H1 (cell line): ENCODE data around the gene CPED1. TPM values are rescaled to one million over a fixed set of nuclear protein-coding genes. Genes with fewer than 3 reads are reported as not detected.

Experiments used
- CTCF ChIA-PET: fragments of 300-600 bp; sonication (Branson Sonifier 250); formaldehyde crosslinking; loops from one replicate; lab custom pipeline; 2021; ENCODE audit not compliant: partially characterized antibody; lab: Charles Lee
- POLR2A ChIA-PET: fragments of 300-600 bp; sonication (Branson Sonifier 250); formaldehyde crosslinking; loops from one replicate; lab custom pipeline; 2021; ENCODE audit warnings: inconsistent platforms; ENCODE audit not compliant: partially characterized antibody; lab: Charles Lee
- DNase-seq, 2 experiments: peaks; one replicate each; pipeline versions ENCODE4 v3.0.0 to v3.0.0-alpha.2; 2010 to 2022; ENCODE audit warnings: low spot score in 2 of 2, low read depth in 1 of 2, mixed read lengths in 1 of 2
- FAIRE-seq: peaks from 2 replicates; lab custom pipeline; 2011; peaks lifted over from hg19 to GRCh38; lab: Jason Lieb, UNC
- H2AFZ ChIP-seq: 2 replicates; pipeline ENCODE4 v1.8.1; 2012; ENCODE audit warnings: low read length, inconsistent platforms
- H2AK5ac ChIP-seq: 2 replicates; pipeline ENCODE4 v1.6.1; 2013; ENCODE audit warnings: low read depth, low read length
- H2BK120ac ChIP-seq: replicated peaks from 2 replicates; pipeline ENCODE3; 2013; ENCODE audit warnings: low read depth, low read length, inconsistent platforms
- H2BK12ac ChIP-seq: 2 replicates; pipeline ENCODE4 v1.6.1; 2013; ENCODE audit warnings: low read depth, low read length
- H2BK15ac ChIP-seq: 2 replicates; pipeline ENCODE4 v1.6.1; 2013; ENCODE audit warnings: low read length
- H2BK20ac ChIP-seq: 2 replicates; pipeline ENCODE4 v1.6.1; 2013; ENCODE audit warnings: low read length
- H2BK5ac ChIP-seq: 2 replicates; pipeline ENCODE4 v1.6.1; 2013; ENCODE audit warnings: low read depth, low read length
- H3K14ac ChIP-seq: 2 replicates; pipeline ENCODE4 v1.6.1; 2013; ENCODE audit warnings: inconsistent platforms; ENCODE audit not compliant: insufficient read length
- H3K18ac ChIP-seq: 2 replicates; pipeline ENCODE4 v1.6.1; 2013; ENCODE audit warnings: low read length; ENCODE audit errors: extremely low read depth
- H3K23ac ChIP-seq: 2 replicates; pipeline ENCODE4 v1.6.1; 2013; ENCODE audit warnings: inconsistent platforms; ENCODE audit not compliant: insufficient read length
- H3K23me2 ChIP-seq: 2 replicates; pipeline ENCODE4 v1.6.1; 2013; ENCODE audit warnings: low read depth, low read length
- H3K27ac ChIP-seq: 2 replicates; pipeline ENCODE4 v1.6.1; 2011; ENCODE audit warnings: low read depth, low read length, inconsistent platforms
- H3K27me3 ChIP-seq, 4 experiments: replicated peaks in 1 of 4; 1 replicate in 1 of 4; 2 replicates in 3 of 4; pipeline versions ENCODE4 v1.6.1 to v1.8.1; 2011 to 2013; ENCODE audit warnings: low read length in 3 of 4, mild to moderate bottlenecking in 3 of 4, inconsistent platforms in 2 of 4, mixed read lengths in 2 of 4, moderate library complexity in 1 of 4; ENCODE audit not compliant: control insufficient read depth in 3 of 4, insufficient read depth in 3 of 4; ENCODE audit errors: extremely low read depth in 1 of 4
- H3K36me3 ChIP-seq, 4 experiments: 2 replicates each; pipeline versions ENCODE4 v1.6.1 to v1.8.1; 2011 to 2013; ENCODE audit warnings: mild to moderate bottlenecking in 4 of 4, low read length in 3 of 4, moderate library complexity in 2 of 4, control low read depth in 1 of 4, inconsistent platforms in 1 of 4; ENCODE audit not compliant: insufficient read depth in 4 of 4, control insufficient read depth in 2 of 4
- H3K4ac ChIP-seq: replicated peaks from 2 replicates; pipeline ENCODE3; 2013; ENCODE audit warnings: low read length, low read depth, mixed read lengths, inconsistent platforms; ENCODE audit not compliant: insufficient read length
- H3K4me1 ChIP-seq, 4 experiments: replicated peaks in 1 of 4; 1 replicate in 1 of 4; 2 replicates in 3 of 4; pipeline versions ENCODE4 v1.6.1 to v1.8.1; 2011 to 2013; ENCODE audit warnings: low read length in 3 of 4, inconsistent platforms in 2 of 4, mixed read lengths in 1 of 4; ENCODE audit not compliant: insufficient read depth in 4 of 4, control insufficient read depth in 3 of 4
- H3K4me2 ChIP-seq, 2 experiments: 2 replicates each; pipeline versions ENCODE4 v1.6.1 to v1.8.1; 2011 to 2013; ENCODE audit warnings: low read depth in 2 of 2, low read length in 2 of 2, control low read depth in 1 of 2, inconsistent platforms in 1 of 2, mild to moderate bottlenecking in 1 of 2; ENCODE audit not compliant: insufficient read depth in 1 of 2
- H3K4me3 ChIP-seq, 4 experiments: fragments of 200-600, 300-600 bp in 1 of 4; sonication (generic), shearing (Covaris generic), sonication (Bioruptor Twin) in 1 of 4; 2 replicates each; pipeline versions ENCODE4 v1.5.1 to v1.8.1; 2011 to 2016; ENCODE audit warnings: low read length in 4 of 4, low read depth in 3 of 4, control low read depth in 2 of 4, inconsistent platforms in 2 of 4, mild to moderate bottlenecking in 2 of 4, mixed read lengths in 1 of 4, moderate library complexity in 1 of 4; ENCODE audit not compliant: insufficient read depth in 2 of 4; ENCODE audit errors: extremely low read depth in 1 of 4
- H3K56ac ChIP-seq: replicated peaks from 2 replicates; pipeline ENCODE3; 2013; ENCODE audit warnings: low read depth, mild to moderate bottlenecking, mixed read lengths, low read length, inconsistent platforms; ENCODE audit not compliant: insufficient read length
- H3K79me1 ChIP-seq: 2 replicates; pipeline ENCODE4 v1.6.1; 2013; ENCODE audit warnings: low read depth, low read length, control low read depth
- H3K79me2 ChIP-seq, 2 experiments: 2 replicates each; pipeline versions ENCODE4 v1.6.1 to v1.8.1; 2012 to 2013; ENCODE audit warnings: low read length in 2 of 2, mild to moderate bottlenecking in 2 of 2, inconsistent platforms in 1 of 2; ENCODE audit not compliant: insufficient read depth in 2 of 2, control insufficient read depth in 1 of 2
- H3K9ac ChIP-seq, 4 experiments: replicated peaks in 1 of 4; 1 replicate in 1 of 4; 2 replicates in 3 of 4; pipeline versions ENCODE4 v1.6.1 to v1.8.1; 2011 to 2013; ENCODE audit warnings: low read depth in 3 of 4, low read length in 3 of 4, control low read depth in 2 of 4, mild to moderate bottlenecking in 2 of 4, moderate library complexity in 2 of 4, inconsistent platforms in 1 of 4; ENCODE audit errors: extremely low read depth in 1 of 4
- H3K9me3 ChIP-seq, 2 experiments: 2 replicates each; pipeline versions ENCODE4 v1.6.1 to v1.8.1; 2012 to 2013; ENCODE audit warnings: mild to moderate bottlenecking in 2 of 2, moderate library complexity in 2 of 2, control low read depth in 1 of 2, inconsistent platforms in 1 of 2, low read depth in 1 of 2, low read length in 1 of 2, mixed read lengths in 1 of 2; ENCODE audit not compliant: insufficient read depth in 2 of 2
- H4K20me1 ChIP-seq, 2 experiments: replicated peaks in 1 of 2; 2 replicates each; pipeline versions ENCODE3 to v1.8.1; 2011 to 2013; ENCODE audit warnings: inconsistent platforms in 2 of 2, low read length in 2 of 2, mild to moderate bottlenecking in 1 of 2; ENCODE audit not compliant: insufficient read depth in 2 of 2, control insufficient read depth in 1 of 2
- H4K5ac ChIP-seq: 2 replicates; pipeline ENCODE4 v1.6.1; 2013; ENCODE audit warnings: low read length, low read depth, mixed read lengths, inconsistent platforms; ENCODE audit not compliant: insufficient read length
- H4K8ac ChIP-seq: 2 replicates; pipeline ENCODE4 v1.8.0; 2013; ENCODE audit warnings: mild to moderate bottlenecking, moderate library complexity, low read length, inconsistent platforms; ENCODE audit not compliant: insufficient read depth; ENCODE audit errors: extremely low read depth
- H4K91ac ChIP-seq: replicated peaks from 2 replicates; pipeline ENCODE3; 2013; ENCODE audit warnings: low read length, mixed read lengths, inconsistent platforms; ENCODE audit not compliant: insufficient read length
- RNF2 ChIP-seq: fragments of 200-900, 300-1000 bp; sonication (generic); IDR thresholded peaks from 2 replicates; pipeline ENCODE4 v1.7.1; 2016; ENCODE audit warnings: borderline replicate concordance, low read depth, mild to moderate bottlenecking, antibody characterized with exemption, low read length; ENCODE audit not compliant: poor library complexity, severe bottlenecking; ENCODE audit errors: missing control alignments
- WGBS, 2 experiments: shearing (Covaris generic) in 1 of 2; methylation state at CpG; one replicate each; pipeline versions ENCODE4 v1.1.6 to v1.1.7; 2013 to 2015; ENCODE audit warnings: low lambda C conversion rate in 2 of 2, mixed read lengths in 2 of 2, inconsistent platforms in 1 of 2, low coverage in 1 of 2, missing lambda C conversion rate in 1 of 2; ENCODE audit not compliant: insufficient replicate concordance in 2 of 2, insufficient coverage in 1 of 2, insufficient read length in 1 of 2; ENCODE audit errors: extremely low coverage in 1 of 2, missing lambda C conversion rate in 1 of 2; 5-methylcytosine and 5-hydroxymethylcytosine counted together
- polyA plus RNA-seq, 7 experiments: library from polyadenylated mRNA; depleted of rRNA in 3 of 7; stranded (reverse) in 5 of 7; unstranded in 2 of 7; fragments of >200 nt in 5 of 7; fragments of 200-250 nt in 2 of 7; gene quantifications; 1 replicate in 5 of 7; 2 replicates in 1 of 7; 4 replicates in 1 of 7; pipeline versions ENCODE4 v1.2.1 to v1.2.3, GENCODE V29; 2011 to 2013; ENCODE audit warnings: missing spikeins in 2 of 7, mixed read lengths in 2 of 7
- total RNA-seq: library from RNA; stranded (reverse); fragmentation: NEBNext Ultra II Directional; extraction: Animal tissue kit (Norgen Biotek cat#: 25700); gene quantifications from 2 replicates; pipeline ENCODE4 v1.2.1, GENCODE V29; 2021

The CPED1 gene
- total and polyA plus RNA-seq, 2 of the 8 experiments (the other 6 are each of a cell fraction or from before 2014, with no cell fraction given), result 0.08 to 0.39 TPM

DNA sequence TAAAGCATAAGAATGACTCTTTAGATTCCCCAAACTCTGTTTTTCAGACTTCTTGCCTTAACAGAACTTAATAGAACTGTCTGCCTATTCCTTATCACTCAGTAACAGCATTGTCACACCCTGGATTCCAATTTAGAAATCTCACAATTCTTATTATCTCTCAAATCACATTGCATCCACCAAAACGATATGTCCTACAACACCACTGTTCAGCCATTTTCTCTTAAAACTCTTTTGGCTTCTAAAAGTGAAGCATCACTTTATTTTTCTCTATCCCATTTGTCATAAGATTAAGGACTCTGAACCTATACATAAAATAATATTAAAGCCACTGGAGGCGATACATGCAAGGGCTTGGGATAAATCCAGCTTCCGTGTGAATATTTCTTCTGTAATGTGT is 1.2 kb upstream of the CPED1 start:
- Histone ChIP-seq H3K9me3 (no peaks in the 10 kb centered on the region), H3K14ac (no peak overlapping the region), H4K5ac (no peak overlapping the region), H2AFZ (no peak overlapping the region), H3K4me2 (no peak overlapping the region), H2BK15ac (no peak overlapping the region), H4K91ac (no peak overlapping the region), H3K4ac (no peak overlapping the region), H3K9ac (no peak overlapping the region), H4K20me1 (no peaks in the 10 kb centered on the region), H3K18ac (no peak overlapping the region), H3K79me2 (no peaks in the 10 kb centered on the region), H2BK5ac (no peak overlapping the region), H2BK12ac (no peak overlapping the region), H3K4me3 (no peak overlapping the region), H3K79me1 (no peaks in the 10 kb centered on the region), H2BK120ac (no peak overlapping the region), H3K4me1 (peaks cover 0 to 4% (median 3%) of the 10 kb centered on the region in 4 experiments; a peak in 4 of 7 replicates), H3K36me3 (no peaks in the 10 kb centered on the region), H4K8ac (no peak overlapping the region), H3K27ac (no peak overlapping the region), H3K27me3 (peaks cover 1 to 20% (median 12%) of the 10 kb centered on the region in 4 experiments; a peak in 6 of 7 replicates), H3K23ac (no peak overlapping the region), H3K23me2 (0 out of 2 replicates have a peak, but pooled peaks cover 2% of the 10 kb centered on the region), H3K56ac (no peak overlapping the region), H2BK20ac (no peak overlapping the region), H2AK5ac (no peak overlapping the region)
- ChIA-PET CTCF (interaction anchor here (0.6 to 8.4 kb wide), 36 partner anchors 9 to 417 kb away, joined by 3 to 139 read pairs (median 4); no protein-coding TSS in a partner anchor), POLR2A (interaction anchor here (1.1 kb wide), 1 partner anchor 121 kb away, joined by 3 read pairs; no protein-coding TSS in a partner anchor)
- no peak for DNase-seq
- 6% methylated on average over 3 of the region's 3 CpGs; no CpG with 5 or more reads in 1 of the 2 experiments for WGBS, 2 experiments
- FAIRE-seq, result no peak
- TF ChIP-seq RNF2, result no peak
